Hippocampal formation (tissue), 2 donors: ENCODE data around the gene CLPSL1.

ENCODE experiments used
- DNase-seq, 2 donors: peaks; one replicate each; lab custom pipeline; 2025; lab: John Stamatoyannopoulos, UW

CLPSL1 gene

GRCh38 chr6:35757456-35758123, 23.2 kb upstream of the CLPSL1 start:
- DNase-seq, result no peak

GRCh38 chr6:35759426-35759825, 21.4 kb upstream of the CLPSL1 start:
- DNase-seq, result no peak

- no peak for DNase-seq
These were observed 15.1 kb upstream of the CLPSL1 start for GRCh38 chr6:35765739-35766138.

GRCh38 chr6:35769211-35769610, 11.6 kb upstream of the CLPSL1 start:
- no peak for DNase-seq

GRCh38 chr6:35771343-35771627, 9.5 kb upstream of the CLPSL1 start:
- DNase-seq, result no peak

- DNase-seq, result no peak
These were observed 6.6 kb upstream of the CLPSL1 start for GRCh38 chr6:35774116-35774794.

- DNase-seq, result no peak
These were observed 5.8 kb upstream of the CLPSL1 start for GRCh38 chr6:35775031-35775430.

- DNase-seq, result no peak
These were observed 4.2 kb upstream of the CLPSL1 start, which contains the start of gene CLPSL2 for GRCh38 chr6:35776364-35777215. CLPSL2 (plus strand) TSS chr6:35776598; CDS start chr6:35776619, 21 bp downstream.

- DNase-seq, result no peak
These were observed 3.3 kb upstream of the CLPSL1 start for GRCh38 chr6:35777356-35778102.

- no peak for DNase-seq
These were observed 2.4 kb upstream of the CLPSL1 start for GRCh38 chr6:35778437-35778836.

GRCh38 chr6:35781290-35781689, 471 bp downstream of the CLPSL1 start:
- no peak for DNase-seq

- no peak for DNase-seq
These were observed 1.6 kb downstream of the CLPSL1 start for GRCh38 chr6:35782424-35782823.

- DNase-seq, result no peak
These were observed 3.4 kb downstream of the CLPSL1 start for GRCh38 chr6:35784200-35784599.

- no peak for DNase-seq
These were observed 5.5 kb downstream of the CLPSL1 start for GRCh38 chr6:35786272-35786671.

GRCh38 chr6:35786810-35787209, 6.0 kb downstream of the CLPSL1 start:
- no peak for DNase-seq

GRCh38 chr6:35787266-35788218, 6.7 kb downstream of the CLPSL1 start:
- no peak for DNase-seq

GRCh38 chr6:35788423-35788982, 7.7 kb downstream of the CLPSL1 start:
- no peak for DNase-seq

- no peak for DNase-seq
These were observed 9.9 kb downstream of the CLPSL1 start for GRCh38 chr6:35790683-35791082.

GRCh38 chr6:35794536-35795452, 14.0 kb downstream of the CLPSL1 start:
- DNase-seq, result no peak
